ENCODE measurements around the gene GRN. TPM values are rescaled to one million over a fixed set of nuclear protein-coding genes. Genes with fewer than 3 reads are reported as not detected.
"Not testable (repeated sequence)": the region's sequence is repeated elsewhere in the genome, so short reads cannot be mapped to it uniquely, and the experiment has no call there.

The GRN gene
- total RNA-seq, 1 experiment from 2014 or later = 285 TPM

GRCh38 chr17:44383363-44383762 is 38.3 kb downstream of the GRN start:
- no peak for DNase-seq (ENCODE audit: low spot score)

DNA sequence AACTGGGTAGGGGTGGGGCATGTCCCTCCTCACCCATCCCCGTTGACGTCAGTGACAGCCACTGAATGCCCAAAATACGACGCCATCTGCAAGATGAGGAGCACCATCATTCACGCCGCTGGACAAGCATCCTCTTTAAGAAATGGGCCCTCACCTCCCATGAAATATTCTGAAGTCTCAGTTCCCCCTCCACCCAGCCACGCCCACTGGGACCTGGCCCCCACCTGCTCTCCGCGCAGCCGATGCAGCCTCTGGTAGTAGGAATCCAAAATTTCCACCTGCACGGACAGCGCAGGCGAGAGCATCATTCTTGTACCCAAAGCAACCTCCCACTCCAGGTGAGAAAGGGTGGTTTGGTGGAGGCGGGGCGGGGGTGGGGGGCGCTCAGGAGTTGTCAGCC is 38.8 kb downstream of the GRN start:
- no peak for DNase-seq (ENCODE audit: low spot score)

- no peak for DNase-seq (ENCODE audit: low spot score)
These were observed 39.2 kb downstream of the GRN start for GRCh38 chr17:44384281-44384822.

GRCh38 chr17:44384823-44385286 is 39.8 kb downstream of the GRN start:
- DNase-seq (ENCODE audit: low spot score) = no peak

GRCh38 chr17:44385287-44386181 is 40.4 kb downstream of the GRN start:
- DNase-seq (ENCODE audit: low spot score) = peak; percentile 32

DNA sequence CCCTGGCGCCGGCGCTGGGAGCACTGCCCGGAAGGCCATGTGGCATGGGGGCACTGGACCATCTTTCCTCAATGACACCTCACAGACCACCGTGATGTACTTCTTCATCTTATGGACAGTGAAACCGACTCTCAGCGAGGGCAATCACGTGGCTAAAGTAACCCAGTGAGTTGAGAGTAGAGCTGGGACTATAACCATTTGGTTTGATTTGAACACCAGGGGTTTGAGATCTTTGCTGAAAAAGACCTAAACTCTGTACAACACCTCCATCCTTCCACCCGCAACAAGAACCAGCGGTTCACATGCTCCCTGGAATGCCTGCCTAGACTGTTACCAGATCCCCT is 41.1 kb downstream of the GRN start:
- no peak for DNase-seq (ENCODE audit: low spot score)

GRCh38 chr17:44387804-44388203 is 42.7 kb downstream of the GRN start:
- DNase-seq (ENCODE audit: low spot score) = no peak

- DNase-seq (ENCODE audit: low spot score) = no peak
These were observed 44.2 kb downstream of the GRN start, which contains the start of gene ITGA2B for GRCh38 chr17:44389281-44389680. Gene ITGA2B (minus strand): TSS chr17:44389649. CDS start chr17:44389473, 176 bp downstream.

- DNase-seq (ENCODE audit: low spot score) = no peak
These were observed 44.7 kb downstream of the GRN start for GRCh38 chr17:44389723-44390202.

GRCh38 chr17:44390250-44390870 is 45.3 kb downstream of the GRN start:
- no peak for DNase-seq (ENCODE audit: low spot score)

- not testable (repeated sequence) for DNase-seq (ENCODE audit: low spot score)
These were observed 49.0 kb downstream of the GRN start for GRCh38 chr17:44394112-44394511.

DNA sequence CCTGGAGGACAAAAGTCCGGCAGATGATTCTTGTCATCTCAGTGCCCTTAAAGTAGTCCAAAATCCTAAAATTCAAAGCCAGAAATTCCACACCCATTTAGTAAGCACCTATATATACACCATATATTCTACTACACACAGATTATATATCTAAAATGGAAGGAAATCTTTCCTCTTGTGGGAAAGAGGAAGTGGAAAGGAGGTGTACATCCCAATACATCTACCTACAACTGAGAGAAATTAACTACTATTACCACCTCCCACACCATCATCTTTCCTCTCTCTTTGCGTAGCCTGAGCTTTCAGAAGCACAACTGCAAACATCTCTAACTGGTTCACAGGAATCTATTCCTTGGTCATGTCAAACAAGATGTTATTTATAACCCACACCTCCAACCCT is 49.7 kb downstream of the GRN start:
- no peak for DNase-seq (ENCODE audit: low spot score)

DNA sequence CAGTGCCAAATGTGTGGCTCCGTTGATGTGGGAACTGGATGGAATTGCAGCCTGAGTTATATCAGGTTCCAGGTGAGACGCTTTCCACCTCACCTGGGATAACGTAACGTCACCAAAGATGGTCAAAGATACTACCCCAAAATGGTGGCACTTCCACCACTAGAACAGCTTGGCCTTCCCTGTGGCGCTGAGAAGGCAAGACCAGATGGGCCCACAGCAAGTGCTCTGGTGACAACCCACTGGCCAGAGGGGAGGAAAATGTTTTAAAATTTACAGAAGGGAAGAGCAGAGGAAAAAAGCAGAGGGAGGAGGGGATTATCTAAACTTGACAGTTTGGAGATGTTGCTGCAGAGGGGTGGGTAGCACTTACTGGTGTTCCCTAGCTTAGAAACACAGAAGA is 51.8 kb downstream of the GRN start:
- no peak for DNase-seq (ENCODE audit: low spot score)

DNA sequence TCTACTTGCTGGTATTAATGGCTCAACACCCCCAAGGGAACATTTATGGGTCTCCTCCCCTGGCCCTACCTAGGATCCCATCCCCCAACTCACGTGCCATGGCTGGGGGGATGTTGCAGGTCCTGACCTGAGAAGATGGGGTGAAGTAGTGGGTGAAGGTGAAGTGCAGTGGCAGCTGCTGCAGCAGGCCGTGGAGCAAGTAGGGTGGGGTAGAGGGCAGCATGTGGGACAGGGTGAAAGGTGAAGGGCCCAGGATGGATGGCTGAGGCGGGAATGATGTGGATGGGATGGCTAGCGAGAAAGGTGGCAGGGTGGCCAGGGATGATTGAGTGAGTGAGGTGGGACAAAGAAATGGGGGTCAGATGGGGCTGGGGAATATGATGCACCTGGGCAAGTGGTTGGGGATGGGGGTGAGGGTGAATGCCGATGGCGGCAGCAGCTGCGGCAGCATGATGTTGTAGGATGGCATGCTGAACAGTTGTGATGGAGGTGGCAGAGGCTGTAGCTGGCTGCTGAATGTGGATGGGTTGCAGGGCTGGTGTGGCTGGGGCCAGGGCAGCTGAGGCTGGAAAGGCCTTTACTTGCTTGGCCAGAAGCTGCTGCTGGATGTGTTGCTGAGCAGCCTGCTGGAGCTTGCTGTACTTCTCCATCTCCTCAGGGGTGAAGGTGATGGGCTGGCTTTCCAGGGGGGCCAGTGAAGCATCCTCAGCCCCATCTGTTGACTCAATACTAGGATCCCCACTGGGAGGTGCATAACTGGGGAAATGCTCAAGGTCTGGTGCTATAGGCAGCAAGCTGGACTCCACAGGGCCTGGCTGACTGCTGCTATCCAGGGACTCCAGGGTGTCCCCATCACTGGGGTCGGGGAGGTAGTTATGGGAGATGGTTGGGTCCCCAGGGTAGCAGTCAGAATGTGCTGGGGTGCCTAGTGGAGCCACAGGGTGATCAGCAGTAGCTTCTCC is 52.7 kb downstream of the GRN start:
- no peak for DNase-seq (ENCODE audit: low spot score)

- no peak for DNase-seq (ENCODE audit: low spot score)
These were observed 53.9 kb downstream of the GRN start for GRCh38 chr17:44398692-44399691.

DNA sequence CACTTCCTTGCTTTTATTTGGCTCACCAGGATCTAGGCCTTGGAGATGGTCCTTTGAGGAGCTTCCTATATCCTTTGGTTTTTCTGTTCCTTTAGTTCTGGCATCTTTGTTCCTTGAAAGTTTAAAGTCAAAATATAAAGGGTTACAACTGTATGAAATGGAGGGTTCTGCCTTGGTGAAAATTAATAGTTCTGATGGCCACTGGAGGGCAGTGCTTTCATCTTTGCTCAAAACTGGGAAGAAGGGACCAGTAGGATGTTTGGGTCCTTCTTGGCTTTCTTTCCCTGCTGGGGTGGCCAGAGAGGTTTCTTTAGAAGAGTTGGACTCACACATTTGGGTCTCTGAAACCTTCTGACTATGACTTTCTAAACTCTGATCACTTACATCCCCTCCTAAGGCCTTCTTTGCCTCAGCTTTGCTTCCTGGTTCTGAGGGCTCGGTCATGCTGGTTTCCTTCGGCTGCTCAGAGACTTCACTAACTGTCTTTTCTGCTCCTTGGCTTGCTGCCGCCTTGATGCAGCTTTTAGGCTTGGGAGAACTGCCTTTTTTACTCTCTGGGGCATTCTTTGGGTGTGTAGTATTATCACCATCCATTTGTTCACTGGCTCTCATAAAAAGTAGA is 55.2 kb downstream of the GRN start:
- no peak for DNase-seq (ENCODE audit: low spot score)
